Measurements from ENCODE around the gene IFI27L2.

IFI27L2 gene

GRCh38 chr14:94139006-94139405 lies 9.6 kb upstream of the IFI27L2 start:
- H3K4me1 ChIP-seq (ENCODE audit: control insufficient read depth, low read depth, low read length) = no peaks in the 10 kb centered on the region
- no peaks in the 10 kb centered on the region for H3K79me2 ChIP-seq (ENCODE audit: control insufficient read depth, insufficient read depth, low read length)
- H3K56ac ChIP-seq (ENCODE audit: low read length) = peak overlapping the region; percentile 30
- H2BK15ac ChIP-seq (replicated peaks; ENCODE audit: low read depth) = no peak overlapping the region
- no CpG with 5 or more reads among the region's 5 CpGs for WGBS (ENCODE audit: extremely low coverage, insufficient coverage, low lambda C conversion rate)
- no peaks in the 10 kb centered on the region for H3K79me1 ChIP-seq (ENCODE audit: low read length)
- H3K4ac ChIP-seq (ENCODE audit: low read depth, low read length) = no peak overlapping the region
- peak; percentile 8 for DNase-seq
- H3K4me2 ChIP-seq (ENCODE audit: low read length) = no peak overlapping the region
- H4K5ac ChIP-seq (ENCODE audit: low read length) = no peak overlapping the region
- H3K36me3 ChIP-seq (ENCODE audit: control insufficient read depth, insufficient read depth, low read length) = no peaks in the 10 kb centered on the region
- no peak overlapping the region for H3K23ac ChIP-seq (ENCODE audit: low read length)
- no peaks in the 10 kb centered on the region for H3K27me3 ChIP-seq (ENCODE audit: insufficient read depth, low read length, poor library complexity)
- no peak overlapping the region for H2BK5ac ChIP-seq (ENCODE audit: low read length)
- no peak overlapping the region for H2AK5ac ChIP-seq (ENCODE audit: low read length)
- H4K8ac ChIP-seq (ENCODE audit: low read depth, low read length) = no peak overlapping the region
- no peak overlapping the region for H3K27ac ChIP-seq (ENCODE audit: low read depth, low read length)
- H3K4me3 ChIP-seq (ENCODE audit: low read length) = no peak overlapping the region
- no peak overlapping the region for H2BK120ac ChIP-seq (ENCODE audit: low read depth, low read length)
- H3K9ac ChIP-seq (ENCODE audit: low read length) = no peak overlapping the region
- H3K18ac ChIP-seq (ENCODE audit: low read length) = no peak overlapping the region

- no CpG with 5 or more reads among the region's 9 CpGs for WGBS (ENCODE audit: extremely low coverage, insufficient coverage, low lambda C conversion rate)
- no peaks in the 10 kb centered on the region for H3K79me1 ChIP-seq (ENCODE audit: low read length)
Measured at GRCh38 chr14:94138251-94138650, 8.8 kb upstream of the IFI27L2 start.

GRCh38 chr14:94136575-94137331 lies 7.3 kb upstream of the IFI27L2 start:
- H3K79me2 ChIP-seq (ENCODE audit: control insufficient read depth, insufficient read depth, low read length) = no peaks in the 10 kb centered on the region
- no peak overlapping the region for H4K8ac ChIP-seq (ENCODE audit: low read depth, low read length)
- no peak overlapping the region for H3K4me2 ChIP-seq (ENCODE audit: low read length)
- H2AK5ac ChIP-seq (ENCODE audit: low read length) = no peak overlapping the region
- H3K4me1 ChIP-seq (ENCODE audit: control insufficient read depth, low read depth, low read length) = no peaks in the 10 kb centered on the region
- H3K79me1 ChIP-seq (ENCODE audit: low read length) = no peaks in the 10 kb centered on the region
- no peak overlapping the region for H3K27ac ChIP-seq (ENCODE audit: low read depth, low read length)
- H2BK120ac ChIP-seq (ENCODE audit: low read depth, low read length) = no peak overlapping the region
- H3K36me3 ChIP-seq (ENCODE audit: control insufficient read depth, insufficient read depth, low read length) = no peaks in the 10 kb centered on the region
- no peak overlapping the region for H2BK15ac ChIP-seq (replicated peaks; ENCODE audit: low read depth)
- no peak overlapping the region for H2BK5ac ChIP-seq (ENCODE audit: low read length)
- no peak overlapping the region for H3K4me3 ChIP-seq (ENCODE audit: low read length)
- H4K5ac ChIP-seq (ENCODE audit: low read length) = no peak overlapping the region
- H3K23ac ChIP-seq (ENCODE audit: low read length) = no peak overlapping the region
- H3K4ac ChIP-seq (ENCODE audit: low read depth, low read length) = no peak overlapping the region
- H3K18ac ChIP-seq (ENCODE audit: low read length) = no peak overlapping the region
- DNase-seq = peak; percentile 90
- no peak overlapping the region for H3K56ac ChIP-seq (ENCODE audit: low read length)
- no peak overlapping the region for H3K9ac ChIP-seq (ENCODE audit: low read length)
- WGBS (ENCODE audit: extremely low coverage, insufficient coverage, low lambda C conversion rate) = no CpG with 5 or more reads among the region's 18 CpGs
- H3K27me3 ChIP-seq (ENCODE audit: insufficient read depth, low read length, poor library complexity) = no peaks in the 10 kb centered on the region

More at GRCh38 chr14:94138251-94138650, 8.8 kb upstream of the IFI27L2 start:
- Histone ChIP-seq H3K9ac (ENCODE audit: low read length) (no peak overlapping the region), H3K18ac (ENCODE audit: low read length) (no peak overlapping the region), H4K8ac (ENCODE audit: low read depth, low read length) (no peak overlapping the region), H3K79me2 (ENCODE audit: control insufficient read depth, insufficient read depth, low read length) (no peaks in the 10 kb centered on the region), H3K4me3 (ENCODE audit: low read length) (no peak overlapping the region), H3K4me1 (ENCODE audit: control insufficient read depth, low read depth, low read length) (no peaks in the 10 kb centered on the region), H3K36me3 (ENCODE audit: control insufficient read depth, insufficient read depth, low read length) (no peaks in the 10 kb centered on the region), H3K27me3 (ENCODE audit: insufficient read depth, low read length, poor library complexity) (no peaks in the 10 kb centered on the region), H2BK5ac (ENCODE audit: low read length) (no peak overlapping the region), H3K4ac (ENCODE audit: low read depth, low read length) (no peak overlapping the region), H2BK15ac (replicated peaks; ENCODE audit: low read depth) (no peak overlapping the region), H3K56ac (ENCODE audit: low read length) (no peak overlapping the region), H3K4me2 (ENCODE audit: low read length) (no peak overlapping the region), H3K27ac (ENCODE audit: low read depth, low read length) (no peak overlapping the region), H2AK5ac (ENCODE audit: low read length) (no peak overlapping the region), H3K23ac (ENCODE audit: low read length) (no peak overlapping the region), H2BK120ac (ENCODE audit: low read depth, low read length) (no peak overlapping the region), H4K5ac (ENCODE audit: low read length) (no peak overlapping the region)
- DNase-seq = no peak

- Histone ChIP-seq H3K27ac (ENCODE audit: low read depth, low read length) (no peak overlapping the region), H3K18ac (ENCODE audit: low read length) (no peak overlapping the region), H3K4me3 (ENCODE audit: low read length) (no peak overlapping the region), H3K23ac (ENCODE audit: low read length) (no peak overlapping the region), H4K5ac (ENCODE audit: low read length) (no peak overlapping the region), H3K4ac (ENCODE audit: low read depth, low read length) (no peak overlapping the region), H3K4me2 (ENCODE audit: low read length) (no peak overlapping the region), H2BK120ac (ENCODE audit: low read depth, low read length) (no peak overlapping the region), H3K79me2 (ENCODE audit: control insufficient read depth, insufficient read depth, low read length) (no peaks in the 10 kb centered on the region), H2BK5ac (ENCODE audit: low read length) (no peak overlapping the region), H3K9ac (ENCODE audit: low read length) (no peak overlapping the region), H2BK15ac (replicated peaks; ENCODE audit: low read depth) (no peak overlapping the region), H3K4me1 (ENCODE audit: control insufficient read depth, low read depth, low read length) (no peaks in the 10 kb centered on the region), H2AK5ac (ENCODE audit: low read length) (no peak overlapping the region), H3K36me3 (ENCODE audit: control insufficient read depth, insufficient read depth, low read length) (no peaks in the 10 kb centered on the region), H3K27me3 (ENCODE audit: insufficient read depth, low read length, poor library complexity) (no peaks in the 10 kb centered on the region), H4K8ac (ENCODE audit: low read depth, low read length) (no peak overlapping the region), H3K79me1 (ENCODE audit: low read length) (no peaks in the 10 kb centered on the region), H3K56ac (ENCODE audit: low read length) (no peak overlapping the region)
- DNase-seq = no peak
- WGBS (ENCODE audit: extremely low coverage, insufficient coverage, low lambda C conversion rate) = no CpG with 5 or more reads among the region's 4 CpGs
Measured at GRCh38 chr14:94135476-94135875, 6.1 kb upstream of the IFI27L2 start.

GRCh38 chr14:94132285-94132887 lies 3.0 kb upstream of the IFI27L2 start:
- Histone ChIP-seq H2BK120ac (ENCODE audit: low read depth, low read length) (no peak overlapping the region), H3K9ac (ENCODE audit: low read length) (no peak overlapping the region), H4K5ac (ENCODE audit: low read length) (no peak overlapping the region), H3K4me3 (ENCODE audit: low read length) (no peak overlapping the region), H2AK5ac (ENCODE audit: low read length) (no peak overlapping the region), H3K4ac (ENCODE audit: low read depth, low read length) (no peak overlapping the region), H3K4me2 (ENCODE audit: low read length) (no peak overlapping the region), H3K56ac (ENCODE audit: low read length) (no peak overlapping the region), H3K27ac (ENCODE audit: low read depth, low read length) (no peak overlapping the region), H3K36me3 (ENCODE audit: control insufficient read depth, insufficient read depth, low read length) (no peaks in the 10 kb centered on the region), H2BK15ac (replicated peaks; ENCODE audit: low read depth) (no peak overlapping the region), H3K27me3 (ENCODE audit: insufficient read depth, low read length, poor library complexity) (no peaks in the 10 kb centered on the region), H4K8ac (ENCODE audit: low read depth, low read length) (no peak overlapping the region), H2BK5ac (ENCODE audit: low read length) (no peak overlapping the region), H3K79me1 (ENCODE audit: low read length) (no peaks in the 10 kb centered on the region), H3K4me1 (ENCODE audit: control insufficient read depth, low read depth, low read length) (no peaks in the 10 kb centered on the region), H3K18ac (ENCODE audit: low read length) (no peak overlapping the region), H3K79me2 (ENCODE audit: control insufficient read depth, insufficient read depth, low read length) (no peaks in the 10 kb centered on the region), H3K23ac (ENCODE audit: low read length) (no peak overlapping the region)
- DNase-seq = peak; percentile 78
- WGBS (ENCODE audit: extremely low coverage, insufficient coverage, low lambda C conversion rate) = no CpG with 5 or more reads among the region's 4 CpGs

Data from mesendoderm (in vitro differentiated cells).